Measurements from ENCODE around the gene ZNF600.
A peak's percentile ranks its signal among the peaks of the same experiment; 100 is the strongest.
"Not testable (repeated sequence)": the region's sequence is repeated elsewhere in the genome, so short reads cannot be mapped to it uniquely, and the experiment has no call there.

Gene ZNF600

DNA sequence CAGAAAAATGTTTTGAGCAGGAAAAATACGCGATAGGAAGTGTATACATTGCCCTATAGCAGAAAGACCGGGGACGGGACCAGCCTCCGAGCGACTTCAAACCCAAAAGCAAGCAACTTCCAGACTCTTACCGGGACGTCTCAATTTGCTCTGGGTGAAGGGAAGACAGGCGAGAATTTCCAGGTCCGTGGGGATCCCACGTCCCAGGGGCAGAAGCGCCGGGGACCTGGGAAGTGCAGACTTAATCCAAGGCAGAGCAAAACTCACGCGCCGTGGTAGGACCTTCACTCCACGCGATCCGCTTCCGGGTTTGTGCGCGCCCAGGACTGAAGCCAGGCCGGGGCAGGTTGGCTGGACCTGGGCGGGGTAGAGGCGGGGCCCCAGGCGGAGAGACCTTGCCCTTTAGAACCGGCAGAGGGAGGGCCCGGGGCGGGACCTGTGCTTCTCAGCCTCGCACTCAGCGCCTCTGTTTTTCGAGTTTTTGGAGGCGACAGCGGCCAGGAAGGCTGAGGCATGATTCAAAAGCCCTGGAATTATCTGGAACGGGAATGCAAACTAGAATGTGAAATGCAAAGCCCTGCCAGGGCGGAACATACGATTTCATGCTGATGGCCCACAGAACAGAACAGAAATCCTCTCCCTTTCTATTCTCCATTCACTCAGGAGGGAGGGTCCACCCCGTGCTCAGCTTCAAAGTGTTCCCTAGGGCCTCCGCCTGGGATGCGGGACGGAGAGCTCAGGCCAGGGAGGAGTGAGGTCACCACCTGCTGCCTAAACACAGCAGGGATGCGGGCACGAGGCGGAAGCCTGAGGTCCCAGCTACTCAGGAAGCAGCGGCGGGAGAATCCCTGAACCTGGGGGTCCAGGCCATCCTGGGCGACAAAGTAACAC is at the start of gene ZNF600:
Gene ZNF600, minus strand, starts transcription at position 328 of the 891 bp plus-strand sequence. CDS start 7,903 bp downstream, outside the sequence.
- DNase-seq (ENCODE audit: low read depth) = peak; percentile 34

GRCh38 chr19:52834289-52834688 is 47.7 kb upstream of the ZNF600 start:
- DNase-seq (ENCODE audit: low read depth) = not testable (repeated sequence)

DNA sequence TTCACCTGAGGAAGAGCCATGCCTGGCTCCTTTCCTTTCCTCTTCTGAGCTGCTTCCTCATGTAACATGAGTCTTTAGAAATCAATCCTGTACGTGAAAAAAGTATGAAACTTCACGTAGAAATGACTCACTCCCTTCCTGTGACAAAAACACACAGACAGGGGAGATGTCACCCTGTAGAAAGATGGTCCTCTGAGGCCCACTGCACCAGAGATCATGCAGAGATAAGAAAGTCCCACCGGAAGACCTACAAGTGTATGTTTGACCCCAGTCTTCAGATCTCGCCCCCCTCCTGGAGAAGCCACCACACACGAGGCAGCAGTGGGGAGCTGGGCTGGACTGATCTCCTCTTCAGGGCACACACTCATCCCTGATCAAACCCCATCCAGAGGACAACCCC is 47.0 kb upstream of the ZNF600 start:
- not testable (repeated sequence) for DNase-seq (ENCODE audit: low read depth)

DNA sequence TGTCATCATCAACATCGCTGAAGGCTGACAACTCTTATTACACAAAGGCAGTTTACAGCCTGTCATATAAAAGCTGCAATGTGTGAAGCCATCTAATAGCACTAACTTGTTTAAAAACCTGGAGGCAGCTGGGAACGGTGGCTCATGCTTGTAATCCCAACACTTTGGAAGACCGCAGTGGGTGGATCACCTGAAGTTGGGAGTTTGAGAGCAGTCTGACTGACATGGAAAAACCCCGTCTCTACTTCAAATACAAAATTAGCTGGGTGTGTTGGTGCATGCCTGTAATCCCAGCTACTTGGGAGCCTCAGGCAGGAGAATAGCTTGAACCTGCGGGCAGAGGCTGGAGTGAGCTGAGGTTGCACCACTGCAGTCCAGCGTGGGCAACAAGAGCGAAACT is 43.3 kb upstream of the ZNF600 start:
- not testable (repeated sequence) for DNase-seq (ENCODE audit: low read depth)

- DNase-seq (ENCODE audit: low read depth) = no peak
These were observed 39.2 kb upstream of the ZNF600 start for GRCh38 chr19:52825765-52826164.

- no peak for DNase-seq (ENCODE audit: low read depth)
These were observed 37.1 kb upstream of the ZNF600 start for GRCh38 chr19:52823676-52824075.

DNA sequence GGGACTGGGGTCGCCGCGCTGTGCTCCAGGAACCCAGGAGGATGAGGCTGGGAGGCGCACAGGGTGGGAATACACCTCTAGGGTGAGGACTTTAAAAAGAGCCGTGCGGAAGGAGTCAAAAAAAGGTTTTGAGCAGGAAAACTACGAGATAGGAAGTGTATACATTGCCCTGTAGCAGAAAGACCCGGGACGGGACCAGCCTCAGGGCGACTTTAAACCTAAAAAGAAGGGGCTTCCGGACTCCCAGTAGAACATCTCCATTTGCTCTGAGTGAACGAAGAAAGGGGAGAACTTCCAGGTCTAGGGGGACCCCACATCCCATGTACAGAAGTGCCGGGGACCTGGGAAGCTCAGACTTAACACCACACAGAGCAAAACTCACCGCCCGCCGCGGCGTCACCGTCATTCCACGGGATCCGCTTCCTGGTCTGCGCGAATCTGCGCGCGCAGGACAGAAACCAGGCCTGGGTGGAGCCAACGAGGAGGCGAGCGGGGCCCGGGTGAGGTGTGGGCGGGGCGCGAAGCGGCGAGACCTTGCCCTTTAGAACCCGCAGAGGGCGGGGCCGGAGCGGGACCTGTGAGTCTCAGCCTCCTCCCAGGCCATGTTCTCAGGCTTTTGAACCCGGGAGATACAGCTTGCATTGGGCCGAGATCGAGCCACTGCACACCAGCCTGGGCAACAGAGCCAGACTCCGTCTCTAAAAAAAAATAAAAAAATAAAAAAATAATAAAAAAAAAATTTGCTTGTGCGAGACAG is 34.8 kb upstream of the ZNF600 start, which contains the start of gene ZNF28:
Gene ZNF28, minus strand, starts transcription at position 430 of the 757 bp plus-strand sequence. CDS start 3,675 bp downstream, outside the sequence.
- DNase-seq (ENCODE audit: low read depth) = not testable (repeated sequence)

DNA sequence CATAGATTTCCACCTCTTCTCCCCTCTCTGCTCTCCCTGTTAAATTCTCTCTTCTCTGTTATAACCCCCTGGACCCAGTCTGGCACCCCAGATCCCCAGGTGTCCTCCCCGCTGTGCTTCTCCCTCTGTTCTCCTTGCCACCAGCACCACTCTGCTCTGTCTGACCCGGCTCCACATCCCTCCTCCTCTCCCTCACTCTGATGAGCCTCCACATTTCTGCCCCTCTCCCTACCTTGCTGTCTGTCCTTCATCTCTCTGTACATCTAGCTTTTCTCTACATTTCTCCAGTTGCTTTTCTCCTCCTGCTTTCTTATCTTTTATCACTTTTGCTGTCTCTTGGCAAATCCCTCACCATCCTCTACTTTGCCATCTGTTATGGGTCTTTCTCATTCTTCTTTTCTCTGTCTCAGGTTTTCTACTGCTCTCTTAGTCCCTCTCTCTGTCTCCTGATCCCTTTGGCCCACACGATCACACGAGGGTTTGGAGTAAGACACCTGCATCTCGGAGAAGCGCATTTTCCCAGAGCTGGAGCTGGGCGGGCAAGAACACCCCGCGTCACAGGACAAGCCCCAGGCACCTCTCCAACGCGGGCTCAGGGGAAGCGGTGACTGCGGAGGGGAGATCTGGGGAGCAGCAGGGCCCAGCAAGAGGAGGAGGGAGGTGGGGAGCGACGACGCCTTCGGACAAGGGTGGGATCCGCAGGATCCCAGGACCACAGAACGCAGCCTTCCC is 34.0 kb upstream of the ZNF600 start:
- peak; percentile 9 for DNase-seq (ENCODE audit: low read depth)

DNA sequence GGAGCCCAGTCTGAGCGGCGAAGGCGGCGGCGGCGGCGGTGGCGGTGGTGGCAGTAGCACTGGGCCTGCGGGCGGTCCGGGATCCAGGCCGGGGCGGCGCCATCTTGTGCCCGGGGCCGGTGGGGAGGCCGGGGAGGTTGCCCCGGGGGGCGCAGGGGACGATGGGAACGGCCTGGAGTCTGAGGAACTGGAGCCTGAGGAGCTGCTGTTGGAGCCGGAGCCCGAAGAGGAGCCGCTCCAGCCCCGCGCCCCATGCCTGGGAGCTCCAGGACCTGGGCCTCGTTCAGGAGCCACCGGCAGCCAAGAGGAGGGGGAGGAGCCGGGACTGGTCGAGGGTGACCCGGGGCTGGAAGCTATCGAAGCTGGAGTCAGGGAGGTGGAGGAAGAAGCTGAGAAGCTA is 23.2 kb upstream of the ZNF600 start:
- DNase-seq (ENCODE audit: low read depth) = no peak

DNA sequence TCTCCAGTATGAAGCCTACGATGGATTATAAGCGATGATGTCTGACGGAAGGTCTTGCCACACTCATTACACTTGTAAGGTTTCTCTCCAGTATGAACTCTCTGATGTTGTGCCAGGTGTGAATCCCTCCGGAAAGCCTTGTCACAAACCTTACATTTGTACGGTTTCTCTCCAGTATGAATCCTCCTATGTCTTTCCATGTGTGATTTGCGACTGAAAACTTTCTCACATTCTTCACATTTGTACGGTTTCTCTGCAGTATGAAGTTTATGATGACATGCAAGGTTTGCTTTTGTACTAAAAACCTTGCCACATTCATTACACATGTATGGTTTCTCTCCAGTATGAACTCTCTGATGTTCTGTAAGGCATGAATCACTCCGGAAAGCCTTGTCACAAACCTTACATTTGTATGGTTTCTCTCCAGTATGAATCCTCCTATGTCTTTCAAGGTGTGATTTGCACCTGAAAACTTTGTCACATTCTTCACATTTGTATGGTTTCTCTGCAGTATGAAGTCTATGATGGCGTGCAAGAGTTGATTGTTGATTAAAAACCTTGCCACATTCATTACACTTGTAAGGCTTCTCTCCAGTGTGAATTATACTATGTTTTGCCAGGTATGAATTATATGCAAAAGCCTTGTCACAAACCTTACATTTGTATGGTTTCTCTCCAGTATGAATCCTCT is 13.5 kb upstream of the ZNF600 start:
- DNase-seq (ENCODE audit: low read depth) = not testable (repeated sequence)

DNA sequence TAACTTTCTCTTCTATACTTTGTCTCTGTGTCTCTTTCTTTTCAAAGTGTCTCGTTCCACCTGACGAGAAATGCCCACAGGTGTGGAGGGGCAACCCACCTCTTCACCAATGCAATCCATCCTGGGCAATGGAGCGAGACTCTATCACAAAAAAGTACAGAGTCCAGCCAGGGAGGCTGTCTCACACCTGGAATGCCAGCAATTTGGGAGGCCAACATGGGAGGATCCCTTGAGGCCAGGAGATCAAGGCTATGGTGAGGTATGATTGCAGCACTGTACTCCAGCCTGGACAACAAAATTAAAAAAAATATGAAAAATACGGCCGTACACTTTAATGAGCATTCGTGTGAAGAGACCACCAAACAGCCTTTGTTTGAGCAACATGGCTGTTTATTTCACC is 2.8 kb upstream of the ZNF600 start:
- DNase-seq (ENCODE audit: low read depth) = no peak

DNA sequence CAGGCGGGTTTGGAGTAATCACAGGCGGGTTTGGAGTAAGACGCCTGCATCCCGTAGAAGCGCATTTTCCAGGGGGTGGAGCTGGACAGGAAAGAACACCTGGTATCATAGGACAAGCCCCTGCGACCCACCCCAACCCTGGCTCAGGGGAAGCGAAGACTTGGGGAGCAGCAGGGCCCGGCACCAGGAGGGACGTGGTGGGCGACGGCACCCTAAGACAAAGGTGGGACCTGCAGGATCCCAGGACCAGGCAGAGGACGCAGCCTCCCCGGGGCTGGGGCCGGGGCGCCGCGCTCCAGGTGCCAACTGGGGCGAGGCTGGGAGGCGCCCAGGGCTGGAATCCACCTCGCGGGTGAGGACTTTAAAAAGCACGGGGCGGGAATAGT is 520 bp downstream of the ZNF600 start:
- no peak for DNase-seq (ENCODE audit: low read depth)

GRCh38 chr19:52785506-52785905 is 1.1 kb downstream of the ZNF600 start:
- no peak for DNase-seq (ENCODE audit: low read depth)

GRCh38 chr19:52782864-52783263 is 3.7 kb downstream of the ZNF600 start:
- DNase-seq (ENCODE audit: low read depth) = not testable (repeated sequence)

DNA sequence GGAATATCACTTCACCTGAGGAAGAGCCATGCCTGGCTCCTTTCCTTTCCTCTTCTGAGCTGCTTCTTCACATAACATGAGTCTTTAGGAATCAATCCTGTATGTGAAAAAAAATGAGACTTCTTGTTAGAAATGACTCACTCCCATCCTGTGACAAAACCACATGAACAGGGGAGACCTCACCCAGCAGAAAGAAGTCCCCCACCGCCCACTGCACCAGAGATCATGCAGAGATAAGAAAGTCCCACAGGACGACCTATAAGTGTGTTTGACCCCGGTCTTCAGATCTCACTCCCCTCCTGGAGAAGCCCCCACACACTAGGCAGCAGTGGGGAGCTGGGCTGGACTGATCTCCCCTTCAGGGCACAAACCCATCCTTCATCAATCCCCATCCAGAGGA is 7.8 kb downstream of the ZNF600 start:
- no peak for DNase-seq (ENCODE audit: low read depth)

GRCh38 chr19:52756447-52756846 is 30.1 kb downstream of the ZNF600 start:
- not testable (repeated sequence) for DNase-seq (ENCODE audit: low read depth)

GRCh38 chr19:52749780-52750179 is 36.8 kb downstream of the ZNF600 start:
- no peak for DNase-seq (ENCODE audit: low read depth)

DNA sequence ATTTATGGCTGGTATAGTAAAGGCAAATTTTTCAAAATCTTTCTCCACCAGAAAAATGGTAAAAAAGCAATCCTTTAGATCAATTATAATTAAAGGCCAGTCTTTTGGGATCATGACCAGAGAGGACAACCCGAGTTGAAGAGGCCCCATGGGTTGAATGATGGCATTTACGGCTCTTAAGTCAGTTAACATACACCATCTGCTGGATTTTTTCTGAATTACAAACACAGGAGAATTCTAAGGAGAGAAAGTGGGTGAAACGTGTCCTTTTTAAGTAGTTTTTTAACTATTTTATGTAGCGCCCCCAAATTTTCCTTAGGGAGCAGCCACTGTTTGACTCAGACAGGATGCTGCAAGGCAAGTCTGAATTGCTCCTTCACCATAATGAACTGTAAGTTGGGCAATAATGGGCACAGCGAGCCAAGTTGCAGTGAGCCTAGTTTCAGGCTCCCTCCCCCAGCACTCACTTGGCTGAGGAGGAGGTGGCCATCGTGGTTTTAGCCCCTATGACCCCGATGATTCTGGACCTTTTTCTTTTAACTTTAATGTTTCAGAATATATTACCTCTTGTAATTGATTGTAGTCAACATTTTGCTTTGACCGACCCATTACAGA is 38.1 kb downstream of the ZNF600 start:
- DNase-seq (ENCODE audit: low read depth) = no peak

DNA sequence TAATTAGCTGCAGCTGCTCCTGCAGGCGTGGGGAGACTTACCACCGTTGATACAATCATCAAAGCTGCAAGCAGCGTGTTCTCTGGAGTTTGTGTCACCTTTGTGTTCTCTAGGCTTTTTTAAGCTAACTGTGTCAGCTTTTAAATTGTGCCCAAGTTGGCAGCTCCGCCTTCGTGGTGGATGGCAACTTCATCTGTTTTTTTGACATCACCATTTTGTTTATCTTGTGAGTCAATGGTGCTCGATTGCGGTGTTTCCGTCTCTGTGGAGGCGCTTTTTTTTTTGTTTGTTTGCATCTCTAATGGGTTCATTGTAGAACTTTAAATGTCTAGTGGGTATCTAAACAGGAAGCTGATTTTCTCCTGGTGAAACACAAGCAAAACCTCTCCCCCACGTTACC is 40.7 kb downstream of the ZNF600 start:
- DNase-seq (ENCODE audit: low read depth) = not testable (repeated sequence)

- DNase-seq (ENCODE audit: low read depth) = no peak
These were observed 43.5 kb downstream of the ZNF600 start for GRCh38 chr19:52743091-52743490.

- no peak for DNase-seq (ENCODE audit: low read depth)
These were observed 44.1 kb downstream of the ZNF600 start for GRCh38 chr19:52742516-52742915.
